H1 (cell line): ENCODE results near the gene CEP70. TPM values are rescaled to one million over a fixed set of nuclear protein-coding genes. Genes with fewer than 3 reads are reported as not detected.

Source experiments
- CTCF ChIA-PET: fragments of 300-600 bp; sonication (Branson Sonifier 250); formaldehyde crosslinking; loops from one replicate; lab custom pipeline; 2021; ENCODE audit not compliant: partially characterized antibody; lab: Charles Lee
- POLR2A ChIA-PET: fragments of 300-600 bp; sonication (Branson Sonifier 250); formaldehyde crosslinking; loops from one replicate; lab custom pipeline; 2021; ENCODE audit warnings: inconsistent platforms; ENCODE audit not compliant: partially characterized antibody; lab: Charles Lee
- DNase-seq, 2 experiments: peaks; one replicate each; pipeline versions ENCODE4 v3.0.0 to v3.0.0-alpha.2; 2010 to 2022; ENCODE audit warnings: low spot score in 2 of 2, low read depth in 1 of 2, mixed read lengths in 1 of 2
- FAIRE-seq: peaks from 2 replicates; lab custom pipeline; 2011; peaks lifted over from hg19 to GRCh38; lab: Jason Lieb, UNC
- H2AFZ ChIP-seq: 2 replicates; pipeline ENCODE4 v1.8.1; 2012; ENCODE audit warnings: low read length, inconsistent platforms
- H2AK5ac ChIP-seq: 2 replicates; pipeline ENCODE4 v1.6.1; 2013; ENCODE audit warnings: low read depth, low read length
- H2BK120ac ChIP-seq: replicated peaks from 2 replicates; pipeline ENCODE3; 2013; ENCODE audit warnings: low read depth, low read length, inconsistent platforms
- H2BK12ac ChIP-seq: 2 replicates; pipeline ENCODE4 v1.6.1; 2013; ENCODE audit warnings: low read depth, low read length
- H2BK15ac ChIP-seq: 2 replicates; pipeline ENCODE4 v1.6.1; 2013; ENCODE audit warnings: low read length
- H2BK20ac ChIP-seq: 2 replicates; pipeline ENCODE4 v1.6.1; 2013; ENCODE audit warnings: low read length
- H2BK5ac ChIP-seq: 2 replicates; pipeline ENCODE4 v1.6.1; 2013; ENCODE audit warnings: low read depth, low read length
- H3K14ac ChIP-seq: 2 replicates; pipeline ENCODE4 v1.6.1; 2013; ENCODE audit warnings: inconsistent platforms; ENCODE audit not compliant: insufficient read length
- H3K18ac ChIP-seq: 2 replicates; pipeline ENCODE4 v1.6.1; 2013; ENCODE audit warnings: low read length; ENCODE audit errors: extremely low read depth
- H3K23ac ChIP-seq: 2 replicates; pipeline ENCODE4 v1.6.1; 2013; ENCODE audit warnings: inconsistent platforms; ENCODE audit not compliant: insufficient read length
- H3K23me2 ChIP-seq: 2 replicates; pipeline ENCODE4 v1.6.1; 2013; ENCODE audit warnings: low read depth, low read length
- H3K27ac ChIP-seq: 2 replicates; pipeline ENCODE4 v1.6.1; 2011; ENCODE audit warnings: low read depth, low read length, inconsistent platforms
- H3K27me3 ChIP-seq, 4 experiments: replicated peaks in 1 of 4; 1 replicate in 1 of 4; 2 replicates in 3 of 4; pipeline versions ENCODE4 v1.6.1 to v1.8.1; 2011 to 2013; ENCODE audit warnings: low read length in 3 of 4, mild to moderate bottlenecking in 3 of 4, inconsistent platforms in 2 of 4, mixed read lengths in 2 of 4, moderate library complexity in 1 of 4; ENCODE audit not compliant: control insufficient read depth in 3 of 4, insufficient read depth in 3 of 4; ENCODE audit errors: extremely low read depth in 1 of 4
- H3K36me3 ChIP-seq, 4 experiments: 2 replicates each; pipeline versions ENCODE4 v1.6.1 to v1.8.1; 2011 to 2013; ENCODE audit warnings: mild to moderate bottlenecking in 4 of 4, low read length in 3 of 4, moderate library complexity in 2 of 4, control low read depth in 1 of 4, inconsistent platforms in 1 of 4; ENCODE audit not compliant: insufficient read depth in 4 of 4, control insufficient read depth in 2 of 4
- H3K4ac ChIP-seq: replicated peaks from 2 replicates; pipeline ENCODE3; 2013; ENCODE audit warnings: low read length, low read depth, mixed read lengths, inconsistent platforms; ENCODE audit not compliant: insufficient read length
- H3K4me1 ChIP-seq, 4 experiments: replicated peaks in 1 of 4; 1 replicate in 1 of 4; 2 replicates in 3 of 4; pipeline versions ENCODE4 v1.6.1 to v1.8.1; 2011 to 2013; ENCODE audit warnings: low read length in 3 of 4, inconsistent platforms in 2 of 4, mixed read lengths in 1 of 4; ENCODE audit not compliant: insufficient read depth in 4 of 4, control insufficient read depth in 3 of 4
- H3K4me2 ChIP-seq, 2 experiments: 2 replicates each; pipeline versions ENCODE4 v1.6.1 to v1.8.1; 2011 to 2013; ENCODE audit warnings: low read depth in 2 of 2, low read length in 2 of 2, control low read depth in 1 of 2, inconsistent platforms in 1 of 2, mild to moderate bottlenecking in 1 of 2; ENCODE audit not compliant: insufficient read depth in 1 of 2
- H3K4me3 ChIP-seq, 4 experiments: fragments of 200-600, 300-600 bp in 1 of 4; sonication (generic), shearing (Covaris generic), sonication (Bioruptor Twin) in 1 of 4; 2 replicates each; pipeline versions ENCODE4 v1.5.1 to v1.8.1; 2011 to 2016; ENCODE audit warnings: low read length in 4 of 4, low read depth in 3 of 4, control low read depth in 2 of 4, inconsistent platforms in 2 of 4, mild to moderate bottlenecking in 2 of 4, mixed read lengths in 1 of 4, moderate library complexity in 1 of 4; ENCODE audit not compliant: insufficient read depth in 2 of 4; ENCODE audit errors: extremely low read depth in 1 of 4
- H3K56ac ChIP-seq: replicated peaks from 2 replicates; pipeline ENCODE3; 2013; ENCODE audit warnings: low read depth, mild to moderate bottlenecking, mixed read lengths, low read length, inconsistent platforms; ENCODE audit not compliant: insufficient read length
- H3K79me1 ChIP-seq: 2 replicates; pipeline ENCODE4 v1.6.1; 2013; ENCODE audit warnings: low read depth, low read length, control low read depth
- H3K79me2 ChIP-seq, 2 experiments: 2 replicates each; pipeline versions ENCODE4 v1.6.1 to v1.8.1; 2012 to 2013; ENCODE audit warnings: low read length in 2 of 2, mild to moderate bottlenecking in 2 of 2, inconsistent platforms in 1 of 2; ENCODE audit not compliant: insufficient read depth in 2 of 2, control insufficient read depth in 1 of 2
- H3K9ac ChIP-seq, 4 experiments: replicated peaks in 1 of 4; 1 replicate in 1 of 4; 2 replicates in 3 of 4; pipeline versions ENCODE4 v1.6.1 to v1.8.1; 2011 to 2013; ENCODE audit warnings: low read depth in 3 of 4, low read length in 3 of 4, control low read depth in 2 of 4, mild to moderate bottlenecking in 2 of 4, moderate library complexity in 2 of 4, inconsistent platforms in 1 of 4; ENCODE audit errors: extremely low read depth in 1 of 4
- H3K9me3 ChIP-seq, 2 experiments: 2 replicates each; pipeline versions ENCODE4 v1.6.1 to v1.8.1; 2012 to 2013; ENCODE audit warnings: mild to moderate bottlenecking in 2 of 2, moderate library complexity in 2 of 2, control low read depth in 1 of 2, inconsistent platforms in 1 of 2, low read depth in 1 of 2, low read length in 1 of 2, mixed read lengths in 1 of 2; ENCODE audit not compliant: insufficient read depth in 2 of 2
- H4K20me1 ChIP-seq, 2 experiments: replicated peaks in 1 of 2; 2 replicates each; pipeline versions ENCODE3 to v1.8.1; 2011 to 2013; ENCODE audit warnings: inconsistent platforms in 2 of 2, low read length in 2 of 2, mild to moderate bottlenecking in 1 of 2; ENCODE audit not compliant: insufficient read depth in 2 of 2, control insufficient read depth in 1 of 2
- H4K5ac ChIP-seq: 2 replicates; pipeline ENCODE4 v1.6.1; 2013; ENCODE audit warnings: low read length, low read depth, mixed read lengths, inconsistent platforms; ENCODE audit not compliant: insufficient read length
- H4K8ac ChIP-seq: 2 replicates; pipeline ENCODE4 v1.8.0; 2013; ENCODE audit warnings: mild to moderate bottlenecking, moderate library complexity, low read length, inconsistent platforms; ENCODE audit not compliant: insufficient read depth; ENCODE audit errors: extremely low read depth
- H4K91ac ChIP-seq: replicated peaks from 2 replicates; pipeline ENCODE3; 2013; ENCODE audit warnings: low read length, mixed read lengths, inconsistent platforms; ENCODE audit not compliant: insufficient read length
- CTCF ChIP-seq, 3 experiments: IDR thresholded peaks; 1 replicate in 2 of 3; 2 replicates in 1 of 3; pipeline versions ENCODE4 v1.5.1 to v1.6.1; 2011; ENCODE audit warnings: low read length in 3 of 3, mild to moderate bottlenecking in 3 of 3, inconsistent platforms in 2 of 3, low read depth in 1 of 3, moderate library complexity in 1 of 3; ENCODE audit not compliant: insufficient read depth in 1 of 3; ENCODE audit errors: control extremely low read depth in 1 of 3
- EZH2 ChIP-seq: fragments of 200-600 bp; sonication (generic); IDR thresholded peaks from 2 replicates; pipeline ENCODE4 v1.7.1; 2012; ENCODE audit warnings: low read depth, mild to moderate bottlenecking, moderate library complexity, low read length, inconsistent platforms; ENCODE audit not compliant: severe bottlenecking
- NANOG ChIP-seq: IDR thresholded peaks from 2 replicates; pipeline ENCODE4 v1.6.1; 2011; ENCODE audit warnings: low read length, low read depth, mild to moderate bottlenecking, inconsistent platforms; ENCODE audit not compliant: insufficient read depth, poor library complexity, severe bottlenecking
- RXRA ChIP-seq: IDR thresholded peaks from 2 replicates; pipeline ENCODE4 v1.6.1; 2011; ENCODE audit warnings: low read depth, mild to moderate bottlenecking, low read length, moderate library complexity; ENCODE audit not compliant: insufficient read depth
- polyA plus RNA-seq, 7 experiments: library from polyadenylated mRNA; depleted of rRNA in 3 of 7; stranded (reverse) in 5 of 7; unstranded in 2 of 7; fragments of >200 nt in 5 of 7; fragments of 200-250 nt in 2 of 7; gene quantifications; 1 replicate in 5 of 7; 2 replicates in 1 of 7; 4 replicates in 1 of 7; pipeline versions ENCODE4 v1.2.1 to v1.2.3, GENCODE V29; 2011 to 2013; ENCODE audit warnings: missing spikeins in 2 of 7, mixed read lengths in 2 of 7
- total RNA-seq: library from RNA; stranded (reverse); fragmentation: NEBNext Ultra II Directional; extraction: Animal tissue kit (Norgen Biotek cat#: 25700); gene quantifications from 2 replicates; pipeline ENCODE4 v1.2.1, GENCODE V29; 2021

The CEP70 gene
- total and polyA plus RNA-seq, 2 of the 8 experiments (the other 6 are each of a cell fraction or from before 2014, with no cell fraction given) = 3.9 to 26.2 TPM

- ChIA-PET POLR2A (no interaction called here), CTCF (interaction anchor here (0.7 to 2.0 kb wide), 5 partner anchors 13 to 407 kb away, joined by 3 to 7 read pairs (median 3); no protein-coding TSS in a partner anchor)
- no peak overlapping the region for H2AK5ac ChIP-seq
- no peak overlapping the region for H3K14ac ChIP-seq
- H3K4me2 ChIP-seq = no peak overlapping the region
- FAIRE-seq (no peak), DNase-seq (no peak)
- H3K27me3 ChIP-seq = no peaks in the 10 kb centered on the region
- no peak overlapping the region for H3K56ac ChIP-seq
- no peaks in the 10 kb centered on the region for H3K9me3 ChIP-seq
- no peaks in the 10 kb centered on the region for H3K79me1 ChIP-seq
- H2BK120ac ChIP-seq = no peak overlapping the region
- H3K4me3 ChIP-seq = no peak overlapping the region
- peaks cover 0 to 3% (median 0%) of the 10 kb centered on the region in 4 experiments; a peak in 1 of 7 replicates for H3K4me1 ChIP-seq
- no peak overlapping the region for H2BK5ac ChIP-seq
- no peak overlapping the region for H4K91ac ChIP-seq
- no peaks in the 10 kb centered on the region for H3K79me2 ChIP-seq
- H3K9ac ChIP-seq = no peak overlapping the region
- no peaks in the 10 kb centered on the region for H3K23me2 ChIP-seq
- H3K23ac ChIP-seq = no peak overlapping the region
- no peak overlapping the region for H3K4ac ChIP-seq
- H3K27ac ChIP-seq = no peak overlapping the region
- H3K18ac ChIP-seq = no peak overlapping the region
- no peak overlapping the region for H2BK20ac ChIP-seq
- H2BK12ac ChIP-seq = no peak overlapping the region
- no peaks in the 10 kb centered on the region for H4K20me1 ChIP-seq
- peaks cover 0 to 7% (median under 1%) of the 10 kb centered on the region in 4 experiments; a peak in 2 of 8 replicates for H3K36me3 ChIP-seq
- TF ChIP-seq NANOG = no peak
- no peak for TF ChIP-seq RXRA
- no peak for TF ChIP-seq EZH2
- no peak for TF ChIP-seq CTCF (IDR thresholded peaks at IDR 0.05; ENCODE audit: control extremely low read depth in 1 of 3, insufficient read depth in 1 of 3, low read depth in 1 of 3, low read length in 3 of 3)
- H2AFZ ChIP-seq = no peak overlapping the region
- no peak overlapping the region for H4K8ac ChIP-seq
- H2BK15ac ChIP-seq = no peak overlapping the region
- H4K5ac ChIP-seq = no peak overlapping the region
Measured at GRCh38 chr3:138511945-138512344, 82.1 kb downstream of the CEP70 start.
